Type B pancreatic cell (in vitro differentiated cells): Measurements from ENCODE around the gene FAM209A. TPM values are rescaled to one million over a fixed set of nuclear protein-coding genes. Genes with fewer than 3 reads are reported as not detected.
"Not testable (repeated sequence)": the region's sequence is repeated elsewhere in the genome, so short reads cannot be mapped to it uniquely, and the experiment has no call there.

Experiments
- DNase-seq: peaks from one replicate; pipeline ENCODE4 v3.0.0; 2021; ENCODE audit warnings: mixed read lengths; ENCODE audit not compliant: unreplicated experiment; ENCODE audit errors: extremely low spot score
- H3K27ac Mint-ChIP-seq: 2 replicates; pipeline ENCODE4 v1.8.0; 2021; ENCODE audit warnings: mild to moderate bottlenecking, mixed read lengths
- H3K27me3 Mint-ChIP-seq: 2 replicates; pipeline ENCODE4 v1.8.0; 2021; ENCODE audit warnings: mixed read lengths
- H3K36me3 Mint-ChIP-seq: 2 replicates; pipeline ENCODE4 v1.8.0; 2021; ENCODE audit warnings: mixed read lengths
- H3K4me1 Mint-ChIP-seq: one replicate; pipeline ENCODE4 v1.8.0; 2021; ENCODE audit warnings: mixed read lengths; ENCODE audit not compliant: unreplicated experiment
- H3K4me3 Mint-ChIP-seq: 2 replicates; pipeline ENCODE4 v1.8.0; 2021; ENCODE audit warnings: mild to moderate bottlenecking, mixed read lengths
- H3K9me3 Mint-ChIP-seq: 2 replicates; pipeline ENCODE4 v1.8.0; 2021; ENCODE audit warnings: mixed read lengths
- total RNA-seq: library from RNA; stranded (reverse); gene quantifications from 2 replicates; pipeline ENCODE4 v1.2.1, GENCODE V29; 2021; ENCODE audit warnings: low replicate concordance
- TF ChIP-seq, protein P1 (sequence below): fragments of 200-600 bp; sonication (generic); conservative IDR thresholded peaks from 2 replicates; pipeline ENCODE4 v1.5.0; 2021; ENCODE audit warnings: antibody characterized with exemption, mild to moderate bottlenecking

The FAM209A gene
- total RNA-seq, 1 donor from 2014 or later = 0.46 TPM

DNA sequence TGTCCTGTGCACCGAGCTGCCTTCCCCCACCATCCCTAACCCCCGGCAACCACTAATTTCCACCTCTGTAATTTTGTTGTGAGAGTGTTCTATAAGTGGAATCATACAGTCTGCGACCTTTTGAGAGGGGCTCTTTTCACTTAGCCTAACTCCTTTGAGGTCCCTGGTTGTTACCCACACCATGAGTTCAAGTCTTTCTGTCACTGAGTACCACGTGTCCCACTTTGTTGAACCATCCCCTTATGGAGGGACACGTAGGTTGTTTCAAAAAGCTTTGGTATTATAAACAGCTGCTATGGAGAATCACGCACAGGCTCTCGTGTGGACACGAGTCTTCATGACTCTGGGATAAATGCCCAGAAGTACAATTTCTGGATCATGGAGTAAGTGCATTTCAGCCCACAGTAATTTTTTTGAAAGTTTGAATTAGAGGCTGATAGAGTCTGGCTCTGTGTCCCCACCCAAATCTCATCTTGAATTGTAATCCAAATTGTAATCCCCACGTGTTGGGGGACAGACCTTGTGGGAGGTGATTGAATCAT, 18.0 kb downstream of the FAM209A start:
- H3K27ac Mint-ChIP-seq = no peak overlapping the region
- H3K27me3 Mint-ChIP-seq = peaks cover 3% of the 10 kb centered on the region
- TF ChIP-seq, protein P1, sequence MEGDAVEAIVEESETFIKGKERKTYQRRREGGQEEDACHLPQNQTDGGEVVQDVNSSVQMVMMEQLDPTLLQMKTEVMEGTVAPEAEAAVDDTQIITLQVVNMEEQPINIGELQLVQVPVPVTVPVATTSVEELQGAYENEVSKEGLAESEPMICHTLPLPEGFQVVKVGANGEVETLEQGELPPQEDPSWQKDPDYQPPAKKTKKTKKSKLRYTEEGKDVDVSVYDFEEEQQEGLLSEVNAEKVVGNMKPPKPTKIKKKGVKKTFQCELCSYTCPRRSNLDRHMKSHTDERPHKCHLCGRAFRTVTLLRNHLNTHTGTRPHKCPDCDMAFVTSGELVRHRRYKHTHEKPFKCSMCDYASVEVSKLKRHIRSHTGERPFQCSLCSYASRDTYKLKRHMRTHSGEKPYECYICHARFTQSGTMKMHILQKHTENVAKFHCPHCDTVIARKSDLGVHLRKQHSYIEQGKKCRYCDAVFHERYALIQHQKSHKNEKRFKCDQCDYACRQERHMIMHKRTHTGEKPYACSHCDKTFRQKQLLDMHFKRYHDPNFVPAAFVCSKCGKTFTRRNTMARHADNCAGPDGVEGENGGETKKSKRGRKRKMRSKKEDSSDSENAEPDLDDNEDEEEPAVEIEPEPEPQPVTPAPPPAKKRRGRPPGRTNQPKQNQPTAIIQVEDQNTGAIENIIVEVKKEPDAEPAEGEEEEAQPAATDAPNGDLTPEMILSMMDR = no peak
- no peak overlapping the region for H3K4me3 Mint-ChIP-seq
- no peak for DNase-seq
- no peaks in the 10 kb centered on the region for H3K36me3 Mint-ChIP-seq
- H3K9me3 Mint-ChIP-seq = no peaks in the 10 kb centered on the region
- H3K4me1 Mint-ChIP-seq = no peaks in the 10 kb centered on the region

- Mint-ChIP-seq H3K4me1 (peaks cover 14% of the 10 kb centered on the region), H3K4me3 (no peak overlapping the region), H3K9me3 (peaks cover 6% of the 10 kb centered on the region), H3K36me3 (peaks cover 3% of the 10 kb centered on the region), H3K27ac (peak overlapping the region; percentile 32), H3K27me3 (peaks cover 3% of the 10 kb centered on the region)
- TF ChIP-seq, protein P1 = no peak
- DNase-seq = no peak
Observed at GRCh38 chr20:56551571-56551970, 27.0 kb downstream of the FAM209A start.

GRCh38 chr20:56552911-56553629, 28.5 kb downstream of the FAM209A start:
- peaks cover 6% of the 10 kb centered on the region for H3K9me3 Mint-ChIP-seq
- no peaks in the 10 kb centered on the region for H3K27me3 Mint-ChIP-seq
- peaks cover 3% of the 10 kb centered on the region for H3K36me3 Mint-ChIP-seq
- DNase-seq = no peak
- H3K27ac Mint-ChIP-seq = peak overlapping the region; percentile 19
- H3K4me1 Mint-ChIP-seq = peaks cover 14% of the 10 kb centered on the region
- TF ChIP-seq, protein P1 = no peak
- no peak overlapping the region for H3K4me3 Mint-ChIP-seq

DNA sequence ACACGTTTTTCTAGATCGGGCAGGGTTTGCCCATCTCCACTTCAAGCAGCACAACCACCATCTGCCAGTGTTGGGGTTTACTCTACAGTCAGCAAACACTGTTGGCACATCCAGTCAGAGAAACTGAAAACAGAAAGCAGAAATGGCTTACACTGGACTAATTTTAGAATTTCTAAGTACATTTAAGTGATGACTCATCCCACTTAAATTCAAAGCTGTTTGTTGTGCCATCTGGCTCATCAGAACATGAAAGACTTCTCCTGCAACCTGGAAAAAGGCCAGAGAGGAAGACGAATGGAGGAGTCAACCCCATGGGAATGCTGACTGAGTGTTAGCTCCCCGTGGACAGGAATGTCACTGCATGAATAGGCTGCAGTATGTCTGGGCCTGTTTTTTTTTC, 30.3 kb downstream of the FAM209A start:
- peaks cover 6% of the 10 kb centered on the region for H3K9me3 Mint-ChIP-seq
- H3K36me3 Mint-ChIP-seq = peaks cover 3% of the 10 kb centered on the region
- H3K4me1 Mint-ChIP-seq = peaks cover 14% of the 10 kb centered on the region
- peak overlapping the region; percentile 89 for H3K27ac Mint-ChIP-seq
- no peaks in the 10 kb centered on the region for H3K27me3 Mint-ChIP-seq
- TF ChIP-seq, protein P1 = no peak
- H3K4me3 Mint-ChIP-seq = no peak overlapping the region
- no peak for DNase-seq

- TF ChIP-seq, protein P1 = no peak
- H3K4me3 Mint-ChIP-seq = no peak overlapping the region
Observed at GRCh38 chr20:56558968-56559367, 34.4 kb downstream of the FAM209A start.

DNA sequence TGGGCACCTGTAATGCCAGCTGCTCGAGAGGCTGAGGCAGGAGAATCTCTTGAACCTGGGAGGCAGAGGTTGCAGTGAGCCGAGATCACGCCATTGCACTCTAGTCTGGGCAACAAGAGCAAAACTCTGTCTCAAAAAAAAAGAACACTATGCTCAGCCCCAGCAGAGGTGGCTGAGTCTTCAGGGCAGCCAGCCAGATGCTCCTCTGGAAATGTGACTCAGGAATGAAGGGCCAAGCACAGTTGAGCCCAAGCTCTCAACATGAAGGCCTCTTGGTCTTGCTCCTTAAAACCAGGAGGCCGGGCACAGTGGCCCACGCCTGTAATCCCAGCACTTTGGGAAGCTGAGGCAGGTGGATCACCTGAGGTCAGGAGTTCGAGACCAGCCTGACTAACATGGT, 40.0 kb downstream of the FAM209A start:
- not testable (repeated sequence) for H3K4me3 Mint-ChIP-seq, H3K27me3 Mint-ChIP-seq, H3K36me3 Mint-ChIP-seq, H3K9me3 Mint-ChIP-seq, DNase-seq, H3K27ac Mint-ChIP-seq
- peaks cover 11% of the 10 kb centered on the region for H3K4me1 Mint-ChIP-seq

More at GRCh38 chr20:56558968-56559367, 34.4 kb downstream of the FAM209A start:
- Mint-ChIP-seq H3K27ac (no peak overlapping the region), H3K9me3 (peaks cover 6% of the 10 kb centered on the region), H3K27me3 (no peaks in the 10 kb centered on the region), H3K36me3 (peaks cover 3% of the 10 kb centered on the region), H3K4me1 (peaks cover 9% of the 10 kb centered on the region)
- DNase-seq = no peak
